NCI-H345 treated with DMSO at 0.1 percent for 48 hours (cell line): ENCODE data around the gene BCL2.
A peak's percentile ranks its signal among the peaks of the same experiment; 100 is the strongest.

ENCODE experiments used
- DNase-seq: peaks from one replicate; lab custom pipeline; 2025; ENCODE audit not compliant: unreplicated experiment; lab: John Stamatoyannopoulos, UW

The BCL2 gene

DNA sequence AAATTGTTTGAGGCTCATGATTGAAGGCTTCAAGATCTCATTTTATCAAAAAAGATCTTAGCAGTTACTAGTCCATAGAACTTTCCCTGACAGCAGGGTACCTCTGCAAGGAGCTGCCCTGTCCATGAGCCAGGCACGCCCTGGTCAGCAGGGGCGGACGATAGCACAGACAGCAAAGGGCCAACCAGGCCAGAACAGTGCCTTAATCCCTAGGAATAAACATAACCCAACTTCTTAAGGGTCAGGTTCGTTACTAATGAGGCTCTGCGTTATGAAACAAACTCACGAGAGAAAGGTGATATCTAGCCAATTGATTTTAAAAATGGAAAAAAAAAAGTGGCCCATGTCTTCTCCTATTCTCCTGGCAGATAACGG is 59.2 kb downstream of the BCL2 start:
- DNase-seq: no peak

DNA sequence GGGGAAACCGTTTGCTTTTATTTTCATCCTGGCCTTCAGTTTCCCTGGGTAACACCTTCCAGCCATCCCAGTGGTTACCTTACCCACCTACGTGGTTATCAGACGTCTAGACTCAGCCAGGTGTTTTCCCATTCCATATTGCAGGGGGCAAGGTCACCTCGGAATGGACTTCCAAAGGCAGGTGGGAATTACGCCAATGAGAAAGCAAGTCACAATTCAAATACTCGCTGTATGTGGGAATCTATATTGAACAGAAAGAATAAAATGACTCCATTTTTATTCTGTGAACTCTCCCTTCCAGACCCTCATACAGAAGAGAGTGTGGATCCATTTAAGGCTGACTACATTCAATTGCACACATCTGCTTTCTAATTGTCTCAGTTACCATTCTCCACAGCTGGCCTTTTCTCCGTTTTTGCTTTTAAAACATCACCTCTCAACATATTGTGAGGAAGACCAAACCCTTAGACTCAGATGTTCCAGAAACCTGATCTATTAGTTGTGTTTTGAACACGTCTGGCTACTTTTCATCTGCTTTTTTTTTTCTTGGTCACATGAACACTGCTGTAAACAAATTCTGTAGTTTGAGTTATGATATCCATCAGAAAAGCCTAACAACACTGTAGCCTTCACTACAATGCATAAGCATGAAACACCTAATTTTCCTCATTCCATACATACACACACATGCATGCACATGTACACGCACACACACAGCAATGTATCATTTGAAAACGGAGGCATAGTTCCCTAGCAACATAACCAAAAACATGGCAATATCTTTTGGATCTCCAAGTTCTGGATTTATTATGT is 59.8 kb downstream of the BCL2 start:
- no peak for DNase-seq

DNA sequence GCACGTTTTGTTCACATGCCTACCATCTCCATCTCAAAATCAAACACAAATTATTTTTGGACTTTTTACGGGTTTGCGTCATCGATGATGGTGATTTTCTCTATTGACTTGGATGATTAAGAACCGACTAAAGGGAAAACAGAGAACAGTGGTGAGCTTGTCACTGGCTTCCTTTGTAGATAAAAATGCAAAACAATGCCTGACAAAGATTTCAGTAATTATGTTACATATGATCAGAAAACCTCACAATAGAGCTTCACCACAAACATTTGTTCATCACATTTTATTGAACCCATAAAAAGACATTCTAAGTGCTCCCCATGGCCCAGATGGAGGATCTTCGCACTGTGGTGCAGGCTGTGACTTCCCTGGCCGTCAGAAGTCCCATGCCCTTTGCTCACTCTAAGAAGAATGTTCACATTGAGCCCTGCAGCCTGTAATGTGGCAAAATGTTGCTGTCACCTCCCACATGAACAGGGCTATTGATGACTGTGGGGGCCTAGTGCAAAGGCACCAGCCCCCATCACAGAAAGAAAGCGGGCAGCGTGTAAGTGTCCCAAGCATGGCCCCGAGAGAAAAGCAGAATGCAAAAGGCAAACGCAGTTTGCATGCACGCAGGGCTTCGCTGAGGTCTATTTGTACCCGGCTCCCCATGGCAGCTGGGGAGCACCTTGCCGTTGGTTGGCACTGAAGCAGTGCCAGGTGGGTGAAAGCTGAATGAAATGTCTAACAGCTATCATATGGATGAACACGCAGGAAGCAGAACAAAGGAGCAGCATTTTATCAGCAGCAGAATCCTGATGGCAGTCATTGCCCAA is 60.6 kb downstream of the BCL2 start:
- DNase-seq: peak; percentile 89

DNA sequence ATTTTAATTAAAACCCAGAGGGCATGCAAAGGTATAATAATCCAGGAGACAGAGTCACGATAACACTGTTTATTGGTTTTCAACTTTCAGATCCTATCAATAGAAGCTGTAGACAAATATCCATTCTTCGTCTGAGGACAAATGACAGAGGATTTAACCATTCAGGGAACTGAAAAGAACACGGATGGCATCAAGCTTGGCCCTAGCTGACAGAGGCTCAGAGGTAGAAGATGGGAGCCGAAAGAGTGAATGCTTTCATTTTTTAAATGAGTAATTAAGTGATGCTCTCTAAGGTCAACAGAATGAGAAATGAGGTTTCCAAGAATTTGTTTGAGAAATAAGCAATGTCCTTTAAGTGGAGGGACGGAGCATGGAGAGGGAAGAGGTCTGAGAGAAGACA is 62.1 kb downstream of the BCL2 start:
- DNase-seq: no peak

DNA sequence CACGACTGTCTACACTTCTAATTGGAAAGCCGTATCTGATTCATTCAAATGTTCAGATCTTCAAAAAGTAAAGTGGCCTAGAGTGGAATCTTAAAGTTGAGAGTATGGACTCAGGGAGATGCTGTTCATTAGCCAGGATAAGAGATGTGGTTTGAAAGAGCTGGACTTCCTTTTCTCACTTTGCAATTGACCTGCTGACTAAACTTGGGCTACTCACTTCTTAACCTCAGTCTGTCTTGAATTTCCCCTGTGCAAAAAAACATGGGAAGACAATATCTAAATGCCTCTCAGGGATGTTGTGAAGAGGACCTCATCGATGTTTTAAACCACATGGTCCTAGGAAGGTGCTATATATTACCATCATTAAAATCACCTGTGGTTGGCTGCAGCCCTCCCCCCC is 64.1 kb downstream of the BCL2 start:
- DNase-seq: no peak

DNA sequence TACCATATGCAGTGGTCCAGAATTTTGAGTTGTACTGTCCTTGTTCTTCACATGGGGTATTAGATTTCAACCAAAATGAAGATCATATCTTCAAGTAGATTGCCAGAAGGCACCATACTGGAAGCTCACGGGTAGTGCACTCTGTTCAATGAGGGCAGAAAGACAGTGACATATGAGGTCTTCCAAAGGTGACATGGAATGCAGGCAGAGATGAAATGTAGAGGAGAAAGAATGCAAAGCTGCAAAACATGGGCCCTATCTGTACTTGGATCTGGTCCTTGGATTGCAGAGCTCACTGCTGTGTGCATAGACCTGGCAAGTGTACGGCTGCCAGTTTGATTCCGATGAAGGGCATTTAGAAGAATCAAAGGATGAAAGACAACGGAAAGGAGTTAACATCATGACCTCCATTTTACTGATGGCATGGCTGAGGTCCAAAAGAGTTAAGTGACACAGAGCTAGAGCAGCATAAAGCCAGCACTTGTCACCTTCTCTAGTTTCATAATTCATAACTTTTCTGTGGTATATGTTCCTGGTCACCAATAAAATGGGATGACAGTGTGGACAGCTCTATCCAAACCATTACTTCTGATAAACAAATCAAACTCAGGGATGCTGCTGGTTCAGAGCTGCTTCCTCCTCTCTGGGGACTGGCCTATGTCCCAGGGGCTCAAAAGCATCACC is 64.7 kb downstream of the BCL2 start:
- DNase-seq: no peak

DNA sequence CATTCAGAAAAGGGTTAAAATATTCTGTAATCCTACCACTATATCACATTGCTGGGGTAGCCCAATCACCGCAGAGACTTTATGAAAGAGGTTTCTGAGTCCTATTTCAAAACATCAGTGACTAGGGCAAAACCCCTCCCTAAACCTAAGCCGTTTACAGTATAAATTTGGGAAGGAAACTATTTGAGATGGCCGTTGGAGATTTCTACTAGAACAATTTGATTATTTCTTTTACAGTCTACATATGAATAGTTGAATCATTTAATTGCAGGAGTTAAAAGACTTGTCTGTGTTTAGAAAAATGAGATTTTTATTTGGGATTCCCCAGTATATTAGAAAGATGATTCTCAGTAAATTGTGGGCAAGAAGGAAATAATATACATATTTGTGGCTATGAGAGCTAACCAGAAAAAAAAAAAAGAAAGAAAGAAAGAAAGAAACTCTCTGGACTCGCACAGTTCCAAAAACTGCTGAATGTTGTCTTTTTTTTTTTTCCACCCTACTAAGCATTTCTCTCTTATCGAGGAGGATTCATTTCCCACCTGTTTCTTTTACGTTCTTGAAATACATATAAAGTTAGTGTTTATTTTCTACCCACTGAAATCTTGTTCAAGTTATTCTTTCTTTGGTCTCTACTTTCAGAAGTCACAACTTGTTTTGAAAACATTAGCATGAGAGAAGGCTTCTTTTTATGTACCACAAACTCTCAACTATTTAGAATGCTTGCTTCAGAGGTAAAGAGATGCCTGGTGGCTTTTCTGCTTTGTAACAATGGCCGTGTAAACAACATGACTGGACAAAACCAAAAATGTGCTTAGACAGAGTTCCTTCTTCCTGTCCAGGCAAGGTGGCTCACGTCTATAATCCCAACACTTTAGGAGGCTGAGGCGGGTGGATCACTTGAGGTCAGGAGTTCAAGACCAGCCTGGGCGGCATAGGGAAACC is 65.9 kb downstream of the BCL2 start:
- no peak for DNase-seq

DNA sequence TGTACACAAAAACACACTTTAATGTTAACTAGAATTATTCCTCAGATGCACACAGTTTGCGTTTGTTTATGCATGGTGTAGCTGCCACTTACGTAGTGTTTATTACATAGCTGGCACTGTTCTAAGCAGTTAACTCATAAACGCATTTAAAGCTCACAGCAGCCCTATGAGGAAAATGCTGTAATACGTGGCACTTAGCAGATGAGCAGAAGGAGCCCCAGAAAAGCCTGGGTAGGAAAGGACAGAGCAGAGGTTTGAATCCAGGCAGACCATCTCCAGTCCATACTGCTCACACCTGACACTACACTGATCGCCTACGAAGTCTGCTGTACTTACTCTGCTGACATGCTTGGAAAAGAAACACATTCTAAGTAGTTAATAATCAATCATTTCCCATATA is 66.6 kb downstream of the BCL2 start:
- DNase-seq: no peak

DNA sequence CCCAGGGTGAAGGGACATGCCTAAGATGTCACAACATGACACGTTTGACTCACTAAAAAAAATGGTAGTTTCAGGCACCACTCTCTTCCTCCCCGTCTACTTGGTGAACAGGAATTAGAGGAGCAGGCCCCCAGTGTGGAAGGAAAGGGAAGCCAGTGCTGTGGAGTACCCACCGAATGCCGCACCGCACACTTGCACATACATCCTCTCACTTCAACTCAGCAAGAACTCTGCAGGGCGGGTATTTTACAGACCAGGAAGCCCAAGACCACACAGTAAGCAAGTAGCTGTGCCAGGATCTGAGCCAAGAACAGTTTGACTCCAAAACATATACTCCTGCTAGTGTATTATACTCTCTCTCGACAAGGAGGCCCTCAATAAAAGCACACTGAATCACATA is 69.8 kb downstream of the BCL2 start:
- DNase-seq: peak; percentile 71

DNA sequence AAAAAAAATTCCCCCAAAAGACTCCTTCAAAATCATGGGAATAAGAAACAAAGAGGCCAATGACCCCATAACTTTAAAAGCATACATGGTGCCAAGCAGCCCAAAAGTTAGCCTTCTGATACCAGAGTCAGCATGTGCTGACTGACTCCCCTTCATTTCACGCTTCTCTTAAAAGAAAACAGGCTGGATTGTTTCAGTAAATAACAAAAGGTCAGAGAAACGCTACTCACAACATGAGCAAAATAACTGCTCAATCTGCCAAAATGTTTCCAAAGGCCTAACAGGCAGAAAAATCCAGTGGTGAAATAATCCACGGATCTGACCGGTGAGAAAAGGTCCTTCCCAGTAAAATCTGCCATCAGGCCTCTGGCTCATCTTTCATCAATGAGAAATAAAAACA is 71.6 kb downstream of the BCL2 start:
- DNase-seq: no peak

DNA sequence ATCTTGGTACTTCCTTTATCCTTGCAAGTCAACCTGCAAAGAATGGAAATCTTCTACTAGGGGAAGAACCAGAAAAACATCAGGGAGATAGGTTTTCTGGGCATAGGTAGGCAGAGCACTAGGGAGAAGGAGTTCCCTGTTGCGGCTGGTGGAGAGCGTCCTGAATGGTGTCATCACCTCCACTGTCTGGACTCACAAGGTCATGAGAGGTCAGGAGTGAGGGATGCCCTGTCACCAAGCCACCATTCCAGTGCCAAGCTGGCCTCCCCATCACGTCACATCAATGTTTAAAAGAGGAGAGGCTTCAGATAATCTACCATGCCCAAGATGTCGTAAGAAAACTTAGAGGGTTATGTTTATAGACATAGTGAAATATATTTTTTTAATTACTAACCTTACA is 72.1 kb downstream of the BCL2 start:
- DNase-seq: no peak

DNA sequence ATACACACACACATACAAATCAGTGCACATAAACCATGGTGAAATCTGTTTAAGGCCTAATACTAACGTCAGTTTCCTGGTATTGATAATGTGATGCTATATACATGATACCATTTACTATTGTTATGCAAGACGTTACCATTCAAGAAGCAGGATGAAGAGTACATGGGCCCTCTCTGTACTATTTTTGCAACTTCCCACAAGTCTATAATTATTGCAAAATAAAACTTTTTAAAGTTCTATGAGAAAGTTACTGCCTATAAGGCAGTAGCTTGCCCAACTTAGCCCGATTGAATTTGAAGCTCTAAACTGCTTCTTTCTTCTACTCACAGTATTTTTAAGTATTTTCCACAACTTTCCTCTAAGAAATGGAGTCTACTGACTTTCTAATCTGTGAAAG is 74.0 kb downstream of the BCL2 start:
- DNase-seq: no peak

DNA sequence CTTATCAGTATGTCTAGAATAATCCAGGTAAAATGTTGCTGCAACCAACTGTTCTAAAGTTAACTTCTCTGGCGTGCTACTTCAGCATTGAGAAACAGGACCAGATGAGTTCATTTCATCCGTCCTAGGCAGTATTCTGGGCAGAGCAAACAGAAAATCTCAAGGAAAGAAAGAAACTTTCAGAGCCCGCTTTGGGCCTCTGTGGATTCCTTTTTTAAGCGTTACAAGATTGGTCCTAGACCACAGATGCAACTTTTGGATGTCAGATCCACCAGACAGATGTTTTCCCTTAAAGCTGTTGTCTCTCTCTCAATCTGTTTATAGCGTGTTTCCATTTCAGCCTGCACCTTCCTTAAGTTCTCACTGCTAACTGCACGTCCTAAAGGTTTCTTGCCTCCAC is 75.0 kb downstream of the BCL2 start:
- DNase-seq: no peak

DNA sequence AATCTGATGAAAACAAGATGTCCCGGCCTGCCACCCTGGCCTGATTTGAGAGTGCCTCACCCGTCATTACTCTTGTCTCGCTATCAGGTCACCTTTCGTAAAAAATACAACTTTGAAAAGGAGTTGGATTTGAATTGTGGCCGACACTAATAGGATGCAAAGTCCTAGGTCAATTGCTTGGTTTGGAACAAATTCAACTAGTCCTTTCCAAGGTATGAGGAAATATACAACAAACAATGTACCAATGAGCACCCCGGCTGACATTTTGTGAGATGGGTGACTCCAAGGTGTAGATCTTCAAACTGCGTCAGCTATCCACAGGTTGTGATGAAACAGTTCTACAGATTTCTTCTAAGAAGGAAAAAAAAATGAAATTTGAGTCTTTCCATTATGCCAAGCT is 77.8 kb downstream of the BCL2 start:
- DNase-seq: no peak

DNA sequence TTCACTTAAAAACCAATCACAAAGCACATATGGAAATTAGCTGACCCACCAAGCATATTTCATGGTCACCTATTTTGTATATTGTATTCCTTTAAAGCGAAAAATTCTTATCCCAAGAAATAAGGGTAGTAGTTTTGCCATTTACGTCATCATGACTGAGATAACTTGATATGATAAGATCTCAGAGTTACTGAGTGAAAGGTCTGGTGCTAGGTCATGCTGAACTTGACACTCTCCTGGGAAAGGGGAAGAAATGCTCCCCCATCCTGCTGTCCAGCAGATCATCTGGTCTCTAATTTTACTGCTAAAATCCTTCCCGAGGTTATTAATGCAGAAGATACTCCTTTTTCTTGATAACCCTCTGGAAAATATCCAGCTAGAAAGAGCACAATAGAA is 78.3 kb downstream of the BCL2 start:
- DNase-seq: no peak

DNA sequence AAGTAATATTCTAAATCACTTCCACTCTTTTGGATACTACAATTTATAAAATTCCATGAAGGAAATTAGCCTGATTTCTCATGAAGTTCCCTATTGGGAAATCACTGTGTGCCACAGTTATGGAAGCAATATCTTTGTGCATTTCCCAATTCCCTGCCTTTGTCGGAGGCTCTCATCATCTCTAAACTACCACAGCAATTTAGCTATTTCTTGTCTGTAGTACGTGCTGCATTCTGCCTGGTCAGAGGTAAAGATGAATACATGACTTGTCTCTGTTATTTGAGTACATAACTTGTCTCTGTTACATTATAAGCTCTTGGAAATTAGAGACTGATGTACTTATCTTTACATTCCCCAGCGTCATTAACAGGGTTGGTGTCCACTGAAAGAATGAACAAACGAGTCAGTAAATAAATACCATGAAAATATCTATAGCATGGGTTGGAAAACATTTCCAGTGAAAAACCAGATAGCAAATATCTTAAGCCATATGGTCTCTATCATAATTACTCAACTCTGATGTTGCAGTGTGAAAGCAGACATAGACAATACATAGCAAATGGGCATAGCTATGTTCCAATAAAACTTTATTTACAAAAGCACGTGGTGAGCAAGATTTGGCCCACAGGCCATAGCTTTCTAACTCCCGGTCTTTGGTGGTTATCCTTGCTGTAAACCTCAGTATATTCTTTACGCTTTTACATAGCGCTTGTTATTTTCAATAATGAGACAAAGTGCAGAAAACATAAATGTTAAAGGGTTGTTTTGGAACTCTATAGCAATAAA is 78.8 kb downstream of the BCL2 start:
- no peak for DNase-seq

DNA sequence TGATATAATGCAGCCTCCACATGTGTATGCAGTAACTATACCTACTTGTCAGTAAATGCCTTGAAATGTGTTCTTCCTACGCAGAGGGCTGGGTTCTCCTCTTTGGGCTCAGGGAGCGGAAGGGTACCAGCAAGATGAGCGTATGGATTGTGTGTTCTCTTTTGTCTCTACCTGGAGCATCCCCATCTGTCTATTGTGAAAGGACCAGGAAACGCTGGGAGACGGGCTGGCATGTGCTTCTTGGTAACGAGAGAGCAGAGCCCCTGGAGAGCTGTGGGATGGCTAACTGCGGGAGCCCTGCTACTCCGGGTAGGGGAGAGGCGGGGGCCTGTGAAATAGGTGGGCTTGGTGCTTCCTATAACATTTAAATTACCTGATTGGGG is 80.9 kb downstream of the BCL2 start:
- peak; percentile 97 for DNase-seq

DNA sequence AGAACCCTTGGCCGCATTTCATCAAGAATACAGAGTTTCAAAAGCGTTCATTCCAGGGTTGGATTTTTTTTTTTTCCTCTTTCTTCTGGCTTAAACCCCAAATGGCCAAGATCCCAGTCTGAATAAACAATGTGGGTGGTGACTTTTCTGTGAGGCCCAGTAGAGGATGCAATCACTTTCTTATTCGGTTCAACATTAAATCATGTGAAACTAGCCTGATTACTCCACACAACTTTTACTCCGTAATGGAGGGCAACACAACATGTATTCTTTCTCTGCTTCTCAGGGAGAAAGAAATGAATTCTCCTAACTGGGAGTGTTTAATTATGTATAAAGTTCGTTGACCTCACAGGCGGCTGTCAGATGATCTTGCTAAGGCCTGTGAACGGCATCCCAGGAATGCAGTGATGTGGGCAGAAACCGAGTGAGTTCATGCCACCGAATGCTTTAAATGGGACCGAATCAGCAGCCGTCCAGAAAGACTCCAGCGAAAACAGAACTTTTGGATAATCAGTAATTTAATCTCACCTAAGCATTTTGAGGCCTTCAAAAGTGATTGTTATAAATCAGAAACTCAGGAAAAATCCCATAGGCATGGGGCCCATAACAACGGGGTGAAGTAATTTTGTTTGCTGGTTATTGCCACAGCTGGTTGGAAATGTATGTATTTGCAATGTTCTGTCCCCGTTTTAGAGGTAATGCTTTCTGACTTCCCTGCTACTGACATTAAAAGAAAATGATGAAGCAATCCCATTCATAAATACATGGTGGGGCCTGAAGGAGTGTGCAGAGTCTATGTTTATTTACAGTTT is 81.5 kb downstream of the BCL2 start:
- no peak for DNase-seq
